Neural progenitor cell (in vitro differentiated cells): ENCODE data around the gene ZNF329.
"Not testable (repeated sequence)": the region's sequence is repeated elsewhere in the genome, so short reads cannot be mapped to it uniquely, and the experiment has no call there.

Experiments used
- CTCF ChIP-seq: fragments of 200-600 bp; sonication (generic); IDR thresholded peaks from 2 replicates; pipeline ENCODE4 v1.5.1; 2017; ENCODE audit warnings: antibody characterized with exemption, mild to moderate bottlenecking
- EZH2 ChIP-seq: fragments of 200-600 bp; sonication (generic); IDR thresholded peaks from 2 replicates; pipeline ENCODE4 v1.6.1; 2017; ENCODE audit warnings: antibody characterized with exemption, mild to moderate bottlenecking, moderate library complexity
- EZH2phosphoT487 ChIP-seq: fragments of 200-600 bp; sonication (generic); IDR thresholded peaks from 2 replicates; pipeline ENCODE4 v1.6.1; 2017; ENCODE audit warnings: antibody characterized with exemption

- TF ChIP-seq CTCF, EZH2, EZH2phosphoT487: not testable (repeated sequence)
Measured at GRCh38 chr19:58147475-58147874, 3.1 kb downstream of the ZNF329 start.
